HepG2 (cell line): ENCODE results near the gene ANO6. TPM values are rescaled to one million over a fixed set of nuclear protein-coding genes. Genes with fewer than 3 reads are reported as not detected.

Source experiments
- ATAC-seq: fragments of 200-7000 bp; cut with Tn5 transposase; 3 replicates; pipeline ENCODE4 v1.9.1; 2020; ENCODE audit warnings: mild to moderate bottlenecking, moderate library complexity
- BruUV-seq: library from RNA; stranded (reverse); fragments of 400-500 nt; replicated peaks from 2 replicates; lab custom pipeline; 2021; lab: Mats Ljungman, UMichigan
- CTCF ChIA-PET: fragments of 300-600 bp; formaldehyde crosslinking; extraction: SDS; loops from one replicate; lab custom pipeline; 2021; ENCODE audit warnings: low total read pairs, inconsistent platforms, low intra/inter-chr PET ratio; lab: Yijun Ruan, JAX
- POLR2A ChIA-PET: fragments of 350-600 bp; sonication (Branson Sonifier 250); formaldehyde crosslinking; loops from one replicate; lab custom pipeline; 2020; ENCODE audit warnings: antibody characterized with exemption, inconsistent platforms; lab: Yijun Ruan, JAX
- DNase-seq: peaks from one replicate; pipeline ENCODE4 v3.0.0-alpha.2; 2015; ENCODE audit warnings: low spot score
- FAIRE-seq: peaks from 3 replicates; lab custom pipeline; 2011; peaks lifted over from hg19 to GRCh38; lab: Jason Lieb, UNC
- H2AFZ ChIP-seq: one replicate; pipeline ENCODE4 v1.6.1; 2011; ENCODE audit warnings: low read length, inconsistent platforms
- H3K27ac ChIP-seq: fragments of 300-600 bp; 3 replicates; pipeline ENCODE4 v1.8.0; 2011; ENCODE audit warnings: mixed run types, mild to moderate bottlenecking, mixed read lengths, low read length, inconsistent platforms; ENCODE audit not compliant: insufficient read depth; ENCODE audit errors: extremely low read length
- H3K27me3 ChIP-seq, 2 experiments: fragments of 200-600 bp in 1 of 2; 2 replicates in 1 of 2; 3 replicates in 1 of 2; pipeline versions ENCODE4 v1.6.0 to v1.8.0; 2011; ENCODE audit warnings: low read length in 2 of 2, mild to moderate bottlenecking in 2 of 2, moderate library complexity in 2 of 2, inconsistent platforms in 1 of 2; ENCODE audit not compliant: insufficient read depth in 2 of 2, control insufficient read depth in 1 of 2
- H3K36me3 ChIP-seq, 2 experiments: fragments of 200-600 bp in 1 of 2; replicated peaks in 1 of 2; 2 replicates in 1 of 2; 3 replicates in 1 of 2; pipeline versions ENCODE4 v1.5.1 to v1.8.0; 2011; ENCODE audit warnings: low read length in 2 of 2, inconsistent platforms in 1 of 2; ENCODE audit not compliant: insufficient read depth in 2 of 2, control insufficient read depth in 1 of 2
- H3K4me1 ChIP-seq: 2 replicates; pipeline ENCODE4 v1.5.1; 2012; ENCODE audit warnings: low read length, inconsistent platforms; ENCODE audit not compliant: insufficient read depth
- H3K4me2 ChIP-seq: 2 replicates; pipeline ENCODE4 v1.6.0; 2011; ENCODE audit warnings: low read depth, low read length, inconsistent platforms
- H3K4me3 ChIP-seq, 3 experiments: fragments of 200-600 bp in 1 of 3; sonication (generic), shearing (Covaris generic) in 1 of 3; replicated peaks in 1 of 3; 2 replicates each; pipeline ENCODE4 v1.5.1; 2011 to 2016; ENCODE audit warnings: low read length in 3 of 3, inconsistent platforms in 2 of 3, low read depth in 2 of 3, mild to moderate bottlenecking in 2 of 3, control low read depth in 1 of 3, mixed read lengths in 1 of 3; ENCODE audit not compliant: insufficient read depth in 1 of 3
- H3K79me2 ChIP-seq: one replicate; pipeline ENCODE4 v1.6.1; 2011; ENCODE audit warnings: low read length, inconsistent platforms; ENCODE audit not compliant: insufficient read depth
- H3K9ac ChIP-seq: 2 replicates; pipeline ENCODE4 v1.6.0; 2011; ENCODE audit warnings: mild to moderate bottlenecking, low read depth, low read length, inconsistent platforms; ENCODE audit not compliant: insufficient read depth
- H3K9me3 ChIP-seq: 2 replicates; pipeline ENCODE4 v1.5.1; 2012; ENCODE audit warnings: mild to moderate bottlenecking, low read length
- H4K20me1 ChIP-seq: 2 replicates; pipeline ENCODE4 v1.6.0; 2011; ENCODE audit warnings: inconsistent platforms, mild to moderate bottlenecking, low read length, moderate library complexity; ENCODE audit not compliant: insufficient read depth
- ERF ChIP-seq: IDR thresholded peaks from 2 replicates; pipeline ENCODE4 v1.6.1; 2018; ENCODE audit warnings: missing biosample characterization, missing genetic modification reagents
- GPN1 ChIP-seq: sonication (generic); formaldehyde crosslinking; IDR thresholded peaks from 2 replicates; pipeline ENCODE4 v1.5.1; 2020; ENCODE audit warnings: missing genetic modification reagents, borderline replicate concordance
- MZF1 ChIP-seq: sonication (generic); formaldehyde crosslinking; IDR thresholded peaks from 2 replicates; pipeline ENCODE4 v1.8.1; 2023; ENCODE audit warnings: mild to moderate bottlenecking, missing genetic modification reagents, borderline replicate concordance
- NCOA2 ChIP-seq: sonication (generic); formaldehyde crosslinking; IDR thresholded peaks from 2 replicates; pipeline ENCODE4 v1.8.0; 2022; ENCODE audit warnings: inconsistent platforms
- NFE2 ChIP-seq: sonication (generic); formaldehyde crosslinking; IDR thresholded peaks from 2 replicates; pipeline ENCODE4 v1.4.0; 2020; ENCODE audit warnings: missing genetic modification reagents
- NFIC ChIP-seq: IDR thresholded peaks from 2 replicates; pipeline ENCODE4 v1.6.1; 2012; ENCODE audit warnings: mild to moderate bottlenecking, low read length, inconsistent platforms
- PCBP1 ChIP-seq: fragments of 200-400 bp; formaldehyde crosslinking; IDR thresholded peaks from 2 replicates; pipeline ENCODE4 v1.6.1; 2017; ENCODE audit warnings: mild to moderate bottlenecking, low read depth, low read length, borderline replicate concordance
- ZMAT3 ChIP-seq: sonication (generic); formaldehyde crosslinking; conservative IDR thresholded peaks from 2 replicates; pipeline ENCODE4 v1.7.0; 2021; ENCODE audit warnings: missing genetic modification reagents
- ZNF282 ChIP-seq: fragments of 450-650 bp; IDR thresholded peaks from 2 replicates; pipeline ENCODE4 v1.6.1; 2018; ENCODE audit not compliant: partially characterized antibody
- ZNF296 ChIP-seq: sonication (generic); formaldehyde crosslinking; conservative IDR thresholded peaks from 2 replicates; pipeline ENCODE4 v1.5.0; 2020; ENCODE audit warnings: mild to moderate bottlenecking, missing genetic modification reagents
- ZNF317 ChIP-seq: sonication (generic); formaldehyde crosslinking; IDR thresholded peaks from 2 replicates; pipeline ENCODE4 v1.5.0; 2020; ENCODE audit warnings: mild to moderate bottlenecking, missing genetic modification reagents
- ZNF333 ChIP-seq: sonication (generic); formaldehyde crosslinking; IDR thresholded peaks from 2 replicates; pipeline ENCODE4 v1.4.0; 2020; ENCODE audit warnings: mild to moderate bottlenecking, missing genetic modification reagents, borderline replicate concordance
- WGBS: methylation state at CpG from one replicate; pipeline ENCODE4 v1.1.6; 2017; ENCODE audit warnings: low lambda C conversion rate; 5-methylcytosine and 5-hydroxymethylcytosine counted together
- in situ Hi-C: cut with HindIII; loops from 2 replicates; pipeline ENCODE4 v1.10.0; 2017; ENCODE audit warnings: low pct_unique_long_range_greater_than_20kb; ENCODE audit not compliant: extremely low pct_ligation_motif_present
- intact Hi-C: fragments of 100-400 bp; cut with micrococcal nuclease; formaldehyde crosslinking; loops from one replicate; pipeline ENCODE4 v1.10.0; 2022; ENCODE audit not compliant: unreplicated experiment
- polyA plus RNA-seq, 8 experiments: library from polyadenylated mRNA; depleted of rRNA in 3 of 8; stranded (reverse) in 7 of 8; unstranded in 1 of 8; fragments of >200 nt; fragmentation: Illumina TruSeq in 4 of 8; extraction: Trizol in 4 of 8; gene quantifications; 2 replicates each; pipeline versions ENCODE4 v1.2.1 to v1.2.3, GENCODE V29; 2011 to 2016; ENCODE audit warnings: low read depth in 4 of 8, missing spikeins in 1 of 8, mixed read lengths in 1 of 8; ENCODE audit not compliant: insufficient read depth in 1 of 8
- total RNA-seq, 5 experiments: library from RNA; depleted of rRNA; stranded (reverse); fragments of >200 nt; fragmentation: Illumina TruSeq; extraction: Trizol; gene quantifications; 2 replicates each; pipeline ENCODE4 v1.2.3, GENCODE V29; 2016; ENCODE audit warnings: low read depth in 1 of 5
- TF ChIP-seq, protein P1 (sequence below): sonication (generic); formaldehyde crosslinking; IDR thresholded peaks from 2 replicates; pipeline ENCODE4 v1.4.0; 2020; ENCODE audit warnings: missing genetic modification reagents
- TF ChIP-seq, protein P2 (sequence below), 2 experiments: sonication (generic) in 1 of 2; formaldehyde crosslinking in 1 of 2; IDR thresholded peaks; 2 replicates each; pipeline versions ENCODE4 v1.4.0 to v1.6.1; 2018 to 2020; ENCODE audit warnings: missing genetic modification reagents in 2 of 2, borderline replicate concordance in 1 of 2, low read depth in 1 of 2, mild to moderate bottlenecking in 1 of 2, missing biosample characterization in 1 of 2
- TF ChIP-seq, protein P3 (sequence below), 2 experiments: IDR thresholded peaks; 2 replicates each; pipeline ENCODE4 v1.6.1; 2011 to 2012; ENCODE audit warnings: low read length in 2 of 2, borderline replicate concordance in 1 of 2, low read depth in 1 of 2, mild to moderate bottlenecking in 1 of 2, moderate library complexity in 1 of 2
- TF ChIP-seq, protein P4 (sequence below): sonication (generic); formaldehyde crosslinking; IDR thresholded peaks from 2 replicates; pipeline ENCODE4 v1.4.0; 2020; ENCODE audit warnings: missing genetic modification reagents

ANO6 gene
- total and polyA plus RNA-seq, 2 of the 13 experiments (the other 11 are each of a cell fraction or from before 2014, with no cell fraction given) = 37.8 to 57.1 TPM

- Histone ChIP-seq H3K9ac (peak overlapping the region; percentile 26; the same call in 1 of the 2 replicates), H3K79me2 (peaks cover 41% of the 10 kb centered on the region), H3K36me3 (no peaks in the 10 kb centered on the region), H4K20me1 (peaks cover 5% of the 10 kb centered on the region; the same call in 1 of the 2 replicates), H3K27ac (peak overlapping the region; percentile 67), H2AFZ (no peak overlapping the region), H3K4me2 (peak overlapping the region; percentile 61), H3K4me1 (peaks cover 56% of the 10 kb centered on the region), H3K4me3 (peak overlapping the region in 2 of 3 experiments; percentile 20 to 21; a peak in 2 of 6 replicates), H3K27me3 (no peaks in the 10 kb centered on the region), H3K9me3 (no peaks in the 10 kb centered on the region)
- no TSS peak for BruUV-seq
- peak; percentile 79 for FAIRE-seq
- WGBS = 11% methylated on average over 4 of the region's 4 CpGs
- CTCF ChIA-PET = no interaction called here
- peak; percentile 92 for DNase-seq
- intact Hi-C loops = loop anchor here (1.0 kb wide), 1 partner anchor 26 kb away; no protein-coding TSS in a partner anchor
- POLR2A ChIA-PET = interaction anchor here (0.6 to 2.4 kb wide), 4 partner anchors 13 to 26 kb away, joined by 3 to 11 read pairs (median 6); no protein-coding TSS in a partner anchor
- in situ Hi-C loops = no loop called here
- ATAC-seq = peak; percentile 88
- TF ChIP-seq, protein P1, sequence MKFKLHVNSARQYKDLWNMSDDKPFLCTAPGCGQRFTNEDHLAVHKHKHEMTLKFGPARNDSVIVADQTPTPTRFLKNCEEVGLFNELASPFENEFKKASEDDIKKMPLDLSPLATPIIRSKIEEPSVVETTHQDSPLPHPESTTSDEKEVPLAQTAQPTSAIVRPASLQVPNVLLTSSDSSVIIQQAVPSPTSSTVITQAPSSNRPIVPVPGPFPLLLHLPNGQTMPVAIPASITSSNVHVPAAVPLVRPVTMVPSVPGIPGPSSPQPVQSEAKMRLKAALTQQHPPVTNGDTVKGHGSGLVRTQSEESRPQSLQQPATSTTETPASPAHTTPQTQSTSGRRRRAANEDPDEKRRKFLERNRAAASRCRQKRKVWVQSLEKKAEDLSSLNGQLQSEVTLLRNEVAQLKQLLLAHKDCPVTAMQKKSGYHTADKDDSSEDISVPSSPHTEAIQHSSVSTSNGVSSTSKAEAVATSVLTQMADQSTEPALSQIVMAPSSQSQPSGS (CRISPR knock-in tag) = no peak
- TF ChIP-seq, protein P2, sequence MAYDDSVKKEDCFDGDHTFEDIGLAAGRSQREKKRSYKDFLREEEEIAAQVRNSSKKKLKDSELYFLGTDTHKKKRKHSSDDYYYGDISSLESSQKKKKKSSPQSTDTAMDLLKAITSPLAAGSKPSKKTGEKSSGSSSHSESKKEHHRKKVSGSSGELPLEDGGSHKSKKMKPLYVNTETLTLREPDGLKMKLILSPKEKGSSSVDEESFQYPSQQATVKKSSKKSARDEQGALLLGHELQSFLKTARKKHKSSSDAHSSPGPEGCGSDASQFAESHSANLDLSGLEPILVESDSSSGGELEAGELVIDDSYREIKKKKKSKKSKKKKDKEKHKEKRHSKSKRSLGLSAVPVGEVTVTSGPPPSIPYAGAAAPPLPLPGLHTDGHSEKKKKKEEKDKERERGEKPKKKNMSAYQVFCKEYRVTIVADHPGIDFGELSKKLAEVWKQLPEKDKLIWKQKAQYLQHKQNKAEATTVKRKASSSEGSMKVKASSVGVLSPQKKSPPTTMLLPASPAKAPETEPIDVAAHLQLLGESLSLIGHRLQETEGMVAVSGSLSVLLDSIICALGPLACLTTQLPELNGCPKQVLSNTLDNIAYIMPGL (CRISPR knock-in tag; IDR thresholded peaks at IDR 0.05; ENCODE audit: borderline replicate concordance in 1 of 2, low read depth in 1 of 2) = 0 out of 4 replicates have a peak, but pooled peaks of 1 of the 2 experiments have one; percentile 29
- TF ChIP-seq NCOA2 (CRISPR knock-in tag) = peak; percentile 34; the same call in 1 of the 2 replicates
- no peak for TF ChIP-seq ZMAT3 (CRISPR knock-in tag)
- TF ChIP-seq, protein P3, sequence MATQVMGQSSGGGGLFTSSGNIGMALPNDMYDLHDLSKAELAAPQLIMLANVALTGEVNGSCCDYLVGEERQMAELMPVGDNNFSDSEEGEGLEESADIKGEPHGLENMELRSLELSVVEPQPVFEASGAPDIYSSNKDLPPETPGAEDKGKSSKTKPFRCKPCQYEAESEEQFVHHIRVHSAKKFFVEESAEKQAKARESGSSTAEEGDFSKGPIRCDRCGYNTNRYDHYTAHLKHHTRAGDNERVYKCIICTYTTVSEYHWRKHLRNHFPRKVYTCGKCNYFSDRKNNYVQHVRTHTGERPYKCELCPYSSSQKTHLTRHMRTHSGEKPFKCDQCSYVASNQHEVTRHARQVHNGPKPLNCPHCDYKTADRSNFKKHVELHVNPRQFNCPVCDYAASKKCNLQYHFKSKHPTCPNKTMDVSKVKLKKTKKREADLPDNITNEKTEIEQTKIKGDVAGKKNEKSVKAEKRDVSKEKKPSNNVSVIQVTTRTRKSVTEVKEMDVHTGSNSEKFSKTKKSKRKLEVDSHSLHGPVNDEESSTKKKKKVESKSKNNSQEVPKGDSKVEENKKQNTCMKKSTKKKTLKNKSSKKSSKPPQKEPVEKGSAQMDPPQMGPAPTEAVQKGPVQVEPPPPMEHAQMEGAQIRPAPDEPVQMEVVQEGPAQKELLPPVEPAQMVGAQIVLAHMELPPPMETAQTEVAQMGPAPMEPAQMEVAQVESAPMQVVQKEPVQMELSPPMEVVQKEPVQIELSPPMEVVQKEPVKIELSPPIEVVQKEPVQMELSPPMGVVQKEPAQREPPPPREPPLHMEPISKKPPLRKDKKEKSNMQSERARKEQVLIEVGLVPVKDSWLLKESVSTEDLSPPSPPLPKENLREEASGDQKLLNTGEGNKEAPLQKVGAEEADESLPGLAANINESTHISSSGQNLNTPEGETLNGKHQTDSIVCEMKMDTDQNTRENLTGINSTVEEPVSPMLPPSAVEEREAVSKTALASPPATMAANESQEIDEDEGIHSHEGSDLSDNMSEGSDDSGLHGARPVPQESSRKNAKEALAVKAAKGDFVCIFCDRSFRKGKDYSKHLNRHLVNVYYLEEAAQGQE (IDR thresholded peaks at IDR 0.05; ENCODE audit: borderline replicate concordance in 1 of 2, low read depth in 1 of 2, low read length in 2 of 2) = no peak
- no peak for TF ChIP-seq ZNF333 (CRISPR knock-in tag)
- TF ChIP-seq NFIC = peak; percentile 29; the same call in 1 of the 2 replicates
- no peak for TF ChIP-seq ZNF296 (CRISPR knock-in tag)
- TF ChIP-seq ERF (CRISPR knock-in tag) = 0 out of 2 replicates have a peak, but pooled peaks have one; percentile 22
- no peak for TF ChIP-seq MZF1 (CRISPR knock-in tag)
- TF ChIP-seq GPN1 (CRISPR knock-in tag) = no peak
- TF ChIP-seq ZNF282 = no peak
- TF ChIP-seq PCBP1 = no peak
- peak; percentile 54; the same call in 1 of the 2 replicates for TF ChIP-seq ZNF317
- TF ChIP-seq NFE2 = 0 out of 2 replicates have a peak, but pooled peaks have one; percentile 44
- TF ChIP-seq, protein P4, sequence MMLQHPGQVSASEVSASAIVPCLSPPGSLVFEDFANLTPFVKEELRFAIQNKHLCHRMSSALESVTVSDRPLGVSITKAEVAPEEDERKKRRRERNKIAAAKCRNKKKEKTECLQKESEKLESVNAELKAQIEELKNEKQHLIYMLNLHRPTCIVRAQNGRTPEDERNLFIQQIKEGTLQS (CRISPR knock-in tag) = peak; percentile 67; the same call in 1 of the 2 replicates
Measured at GRCh38 chr12:45234139-45234865, 18.4 kb downstream of the ANO6 start.
